ENCODE measurements around the gene PLCD1. TPM values are rescaled to one million over a fixed set of nuclear protein-coding genes. Genes with fewer than 3 reads are reported as not detected.

Gene PLCD1
- total RNA-seq, 1 donor from 2014 or later, result 32.2 TPM

GRCh38 chr3:38009807-38010591 lies 19.4 kb downstream of the PLCD1 start:
- ATAC-seq, result no peak
- intact Hi-C loops (cut with DNase I), result no loop called here
- TF ChIP-seq CTCF (IDR thresholded peaks at IDR 0.05), result no peak
- Histone ChIP-seq H3K4me3 (no peak overlapping the region), H3K27me3 (no peaks in the 10 kb centered on the region), H3K4me1 (no peaks in the 10 kb centered on the region), H3K36me3 (peaks cover 42% of the 10 kb centered on the region), H3K27ac (no peak overlapping the region), H3K9me3 (no peaks in the 10 kb centered on the region)
- peak; percentile 58 for DNase-seq

- DNase-seq, result no peak
- no peak for TF ChIP-seq CTCF (IDR thresholded peaks at IDR 0.05)
- H3K9me3 ChIP-seq, result no peaks in the 10 kb centered on the region
- peaks cover 38% of the 10 kb centered on the region for H3K36me3 ChIP-seq
- intact Hi-C loops (cut with DNase I), result no loop called here
- H3K4me1 ChIP-seq, result peaks cover 4% of the 10 kb centered on the region
- no peak overlapping the region for H3K4me3 ChIP-seq
- H3K27ac ChIP-seq, result no peak overlapping the region
- H3K27me3 ChIP-seq, result no peaks in the 10 kb centered on the region
- no peak for ATAC-seq
Observed at GRCh38 chr3:38008971-38009580, 20.4 kb downstream of the PLCD1 start.

- H3K4me3 ChIP-seq, result no peak overlapping the region
- intact Hi-C loops (cut with DNase I), result no loop called here
- no peaks in the 10 kb centered on the region for H3K9me3 ChIP-seq
- H3K36me3 ChIP-seq, result peaks cover 31% of the 10 kb centered on the region
- no peak for TF ChIP-seq CTCF (IDR thresholded peaks at IDR 0.05)
- no peaks in the 10 kb centered on the region for H3K27me3 ChIP-seq
- DNase-seq (no peak), ATAC-seq (no peak)
- peaks cover 4% of the 10 kb centered on the region for H3K4me1 ChIP-seq
- H3K27ac ChIP-seq, result no peak overlapping the region
Observed at GRCh38 chr3:38008191-38008701, 21.2 kb downstream of the PLCD1 start.

GRCh38 chr3:38007754-38008090 lies 21.7 kb downstream of the PLCD1 start:
- no peaks in the 10 kb centered on the region for H3K9me3 ChIP-seq
- intact Hi-C loops (cut with DNase I), result no loop called here
- no peak overlapping the region for H3K27ac ChIP-seq
- no peaks in the 10 kb centered on the region for H3K27me3 ChIP-seq
- peaks cover 4% of the 10 kb centered on the region for H3K4me1 ChIP-seq
- H3K4me3 ChIP-seq, result no peak overlapping the region
- H3K36me3 ChIP-seq, result peaks cover 30% of the 10 kb centered on the region
- no peak for DNase-seq
- no peak for ATAC-seq
- TF ChIP-seq CTCF (IDR thresholded peaks at IDR 0.05), result no peak

- Histone ChIP-seq H3K4me3 (no peak overlapping the region), H3K4me1 (peaks cover 4% of the 10 kb centered on the region), H3K27me3 (no peaks in the 10 kb centered on the region), H3K27ac (no peak overlapping the region), H3K36me3 (peaks cover 34% of the 10 kb centered on the region), H3K9me3 (no peaks in the 10 kb centered on the region)
- ATAC-seq (no peak), DNase-seq (peak; percentile 62)
- TF ChIP-seq CTCF (IDR thresholded peaks at IDR 0.05), result no peak
- intact Hi-C loops (cut with DNase I), result no loop called here
Observed at GRCh38 chr3:38006445-38006995, 22.9 kb downstream of the PLCD1 start.
